Stimulated activated CD8-positive, alpha-beta memory T cell treated with anti-CD3 and anti-CD28 coated beads, Interleukin-4, amount 100 ng/mL, for 1 hour (primary cell): ENCODE measurements around the gene TOX3.

ENCODE experiments used
- DNase-seq, 2 donors: peaks; one replicate each; pipeline ENCODE4 v3.0.0-alpha.2; 2020; ENCODE audit warnings: low read depth in 2 of 2, low spot score in 1 of 2

The TOX3 gene

GRCh38 chr16:52538511-52538910, 8.4 kb downstream of the TOX3 start:
- DNase-seq: no peak

DNA sequence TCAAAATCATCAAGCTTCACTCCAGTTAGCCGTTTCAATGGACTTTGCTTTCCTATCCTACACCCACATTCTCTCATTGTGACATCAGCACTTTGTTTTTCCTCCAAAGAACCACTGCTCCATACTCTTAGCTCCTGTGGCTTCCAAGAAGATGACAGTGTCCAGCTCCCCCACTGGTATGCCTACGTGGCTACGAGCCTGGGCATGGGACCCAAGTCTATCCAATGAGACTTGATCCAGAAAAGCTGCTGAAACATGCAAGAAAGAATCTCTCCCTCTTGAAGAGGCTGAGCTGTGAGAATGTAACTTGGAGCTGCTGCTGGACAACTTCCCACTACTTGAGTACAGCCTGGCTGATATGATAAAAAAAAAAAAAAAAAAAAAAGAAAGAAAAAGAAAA, 9.4 kb downstream of the TOX3 start:
- no peak for DNase-seq

DNA sequence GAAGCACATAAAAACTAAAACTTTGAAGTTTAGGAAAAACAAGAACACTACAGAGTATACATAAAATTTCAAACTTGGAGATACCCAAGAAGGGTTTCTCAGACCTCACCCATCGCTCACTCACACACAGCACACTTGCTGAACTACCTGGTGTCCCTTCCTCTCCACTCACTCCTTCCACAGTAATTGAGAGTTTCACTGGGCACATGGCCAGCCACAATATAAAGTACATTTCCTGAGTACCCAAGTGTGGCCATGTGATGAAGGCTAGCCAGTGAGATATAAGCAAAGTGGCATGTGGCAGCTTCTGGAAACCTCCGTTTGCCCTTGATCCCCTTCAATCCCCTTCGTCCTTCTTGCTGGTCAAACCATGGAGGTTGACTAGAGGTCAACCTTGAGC, 11.9 kb downstream of the TOX3 start:
- no peak for DNase-seq

GRCh38 chr16:52533296-52533695, 13.6 kb downstream of the TOX3 start:
- no peak for DNase-seq

- DNase-seq: no peak
These were observed 14.6 kb downstream of the TOX3 start for GRCh38 chr16:52532384-52532783.

DNA sequence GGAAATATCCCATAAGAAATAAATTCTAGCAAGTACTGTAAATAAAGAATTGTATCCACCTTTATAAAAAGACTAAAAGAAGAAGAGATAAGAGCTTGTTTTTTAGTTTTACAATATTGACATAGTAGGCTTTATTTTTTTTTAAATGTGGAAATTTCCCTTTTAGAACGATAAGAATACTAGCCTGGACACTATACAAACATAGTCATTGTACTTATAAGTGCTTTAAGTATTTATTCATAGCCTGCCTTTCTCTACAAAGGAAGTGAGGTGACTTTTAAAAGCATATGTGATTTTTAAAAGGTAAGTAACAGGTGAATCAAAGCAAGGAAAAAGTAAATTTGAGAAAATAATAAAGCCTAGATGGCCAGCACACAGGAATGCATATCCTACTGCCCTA, 17.7 kb downstream of the TOX3 start:
- no peak for DNase-seq

DNA sequence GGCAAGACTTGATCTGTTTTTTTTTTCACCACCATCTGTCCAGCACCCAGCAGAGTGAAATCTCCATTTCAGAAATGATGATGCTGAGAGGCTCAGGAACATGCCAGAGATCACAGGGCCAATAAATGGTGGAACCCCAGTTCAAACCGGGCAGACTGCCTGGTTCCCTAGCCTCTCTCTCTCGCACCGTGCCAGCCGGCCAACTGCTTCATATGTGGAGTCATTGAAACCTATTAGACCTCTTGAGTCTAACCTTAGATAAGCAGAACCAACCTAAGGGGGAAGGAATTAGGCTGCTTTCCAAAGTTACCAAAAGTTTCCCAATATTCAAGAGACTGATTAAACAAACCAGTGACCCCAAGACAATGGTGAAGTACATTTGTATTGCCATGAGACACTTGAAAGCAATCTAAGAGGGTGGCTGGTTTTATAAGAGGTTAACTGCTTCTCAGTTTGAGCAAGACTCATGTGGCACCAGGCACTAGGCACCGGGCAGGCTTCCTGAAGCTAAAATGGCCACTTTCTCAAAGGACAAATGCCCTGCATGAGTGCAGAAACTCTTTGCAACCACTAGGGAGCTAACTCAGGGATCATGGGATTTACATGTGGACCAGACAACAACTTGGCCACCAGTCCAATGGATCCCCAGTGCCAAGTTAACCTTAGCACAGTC, 18.4 kb downstream of the TOX3 start:
- no peak for DNase-seq

DNA sequence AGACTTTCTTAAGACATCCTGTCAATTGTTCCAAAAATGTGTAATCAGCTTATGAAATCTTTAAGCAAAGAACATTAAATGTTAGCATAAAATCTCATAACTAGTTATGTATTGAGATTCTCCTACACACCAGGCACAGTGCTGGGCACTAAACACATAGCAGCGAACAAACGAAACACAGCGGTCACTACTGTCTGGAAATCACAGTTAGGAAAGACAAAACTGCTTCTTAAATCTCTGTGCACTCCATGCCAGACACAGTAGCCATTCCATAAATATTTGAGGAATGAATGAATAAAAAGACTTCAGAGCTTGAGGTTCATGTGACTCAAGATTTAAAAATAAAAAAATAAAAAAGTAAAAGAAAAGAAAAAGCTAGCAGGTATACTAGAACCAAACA, 20.1 kb downstream of the TOX3 start:
- DNase-seq: no peak

GRCh38 chr16:52526116-52526828, 20.7 kb downstream of the TOX3 start:
- no peak for DNase-seq

DNA sequence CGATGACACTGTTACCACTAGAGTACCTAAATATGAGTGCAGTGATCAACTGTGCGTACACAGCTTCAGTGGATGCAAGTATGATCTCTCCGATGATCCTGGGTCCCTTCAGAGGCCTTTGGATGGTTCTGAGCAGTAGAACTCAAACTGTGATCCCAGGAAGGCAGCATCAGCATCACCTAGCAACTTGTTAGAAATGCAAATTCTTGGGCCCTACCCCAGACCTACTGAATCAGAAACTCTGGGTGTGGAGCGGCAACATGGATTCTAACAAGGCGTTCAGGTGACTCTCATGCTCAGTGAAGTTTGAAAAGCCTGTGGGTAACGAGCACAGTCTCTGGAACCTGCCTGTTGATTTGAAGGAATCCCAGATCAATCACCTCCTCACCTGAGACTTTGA, 25.4 kb downstream of the TOX3 start:
- DNase-seq: no peak

GRCh38 chr16:52518884-52519283, 28.1 kb downstream of the TOX3 start:
- DNase-seq: no peak

DNA sequence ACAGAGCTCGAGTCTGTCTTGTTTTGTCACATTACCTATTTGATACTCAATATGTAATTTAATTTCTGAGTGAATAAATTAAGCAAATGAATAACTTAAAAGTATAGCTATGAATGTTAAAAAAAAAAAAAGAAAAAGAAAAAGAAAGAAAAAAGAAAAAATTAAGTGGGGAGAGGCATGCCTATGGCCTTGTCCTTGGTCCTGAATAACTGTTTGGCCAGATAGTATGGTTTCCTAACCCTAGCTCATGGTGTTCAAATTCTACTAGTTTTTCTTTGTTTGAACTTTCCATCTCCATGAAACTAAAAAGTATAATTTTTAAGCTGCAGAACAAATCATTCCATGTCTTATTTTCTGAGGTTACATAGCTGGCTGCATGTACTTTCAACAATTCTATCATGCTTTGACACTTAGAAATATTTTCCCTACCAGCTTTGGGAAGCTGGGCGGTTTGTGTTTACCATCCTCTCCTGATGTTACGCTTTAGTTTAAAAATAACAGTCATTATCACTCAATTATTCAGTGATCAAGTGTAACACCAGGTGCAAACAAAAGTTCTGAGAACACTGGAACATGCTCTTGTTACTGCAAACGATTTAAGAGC, 31.8 kb downstream of the TOX3 start:
- DNase-seq: no peak

GRCh38 chr16:52512297-52512987, 34.5 kb downstream of the TOX3 start:
- DNase-seq: no peak

GRCh38 chr16:52501746-52502145, 45.2 kb downstream of the TOX3 start:
- DNase-seq: no peak

- DNase-seq: no peak
These were observed 46.0 kb downstream of the TOX3 start for GRCh38 chr16:52500963-52501362.

GRCh38 chr16:52499060-52499440, 47.9 kb downstream of the TOX3 start:
- no peak for DNase-seq

- DNase-seq: no peak
These were observed 48.4 kb downstream of the TOX3 start for GRCh38 chr16:52498328-52499059.

GRCh38 chr16:52497067-52497816, 49.7 kb downstream of the TOX3 start:
- DNase-seq: no peak

DNA sequence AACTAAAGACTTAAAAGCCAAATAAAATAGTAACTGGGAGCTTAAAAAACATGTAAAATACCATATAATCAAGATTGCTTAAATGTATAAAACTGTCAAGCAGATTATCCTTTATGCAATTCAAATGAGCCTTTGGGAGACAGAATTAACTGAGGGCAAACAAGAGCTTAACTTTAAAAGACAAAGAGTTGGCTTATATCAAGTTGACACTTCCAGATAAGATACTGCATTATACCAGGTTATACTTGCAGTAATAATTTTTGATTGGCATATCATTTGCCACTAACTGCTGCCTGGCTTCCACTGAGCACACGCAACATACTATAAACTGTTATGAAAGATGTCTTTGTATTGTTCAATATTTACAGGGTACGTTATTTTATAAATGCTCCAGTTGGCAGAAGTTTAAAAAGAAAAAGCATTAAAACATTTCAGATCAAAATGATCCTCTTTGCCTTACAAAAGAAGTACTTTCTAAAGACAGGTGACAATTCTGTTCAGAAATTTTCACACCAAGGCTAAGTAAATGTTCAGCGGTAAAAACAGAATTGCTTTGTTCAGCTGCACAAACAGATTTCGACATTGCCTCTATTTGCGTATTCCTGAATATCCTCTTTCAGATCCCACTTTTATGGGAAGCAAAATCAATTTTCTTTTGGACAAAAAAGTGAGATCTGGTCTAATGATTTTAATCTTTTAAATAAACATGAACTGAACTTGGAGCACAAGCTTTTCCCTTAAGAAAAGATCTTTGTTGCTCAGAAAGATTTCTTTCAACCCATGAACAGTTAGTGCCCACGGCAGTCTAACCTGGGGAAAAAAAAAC, 50.7 kb downstream of the TOX3 start:
- no peak for DNase-seq

DNA sequence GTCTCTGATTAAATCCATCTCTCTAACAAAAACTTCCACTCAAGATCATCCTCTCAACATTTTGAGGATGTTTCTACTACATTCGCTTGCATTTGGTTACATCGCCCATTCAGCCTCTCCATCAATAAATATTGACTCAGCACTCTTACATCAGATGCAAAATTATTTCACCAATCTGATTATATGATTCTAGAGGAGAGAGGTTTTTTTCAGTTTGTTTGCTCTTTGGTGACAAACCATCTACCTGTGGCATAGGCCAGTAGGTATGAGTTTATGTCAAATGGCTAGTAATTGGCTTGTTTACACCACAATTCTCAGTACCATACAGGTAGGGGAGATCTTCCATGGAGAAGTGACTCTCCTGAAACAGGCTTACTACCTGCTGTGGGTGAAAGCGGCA, 52.3 kb downstream of the TOX3 start:
- no peak for DNase-seq
